ENCODE measurements around the gene FBLN7.

The FBLN7 gene

GRCh38 chr2:112140899-112141625 is 2.9 kb downstream of the FBLN7 start:
- DNase-seq: no peak

GRCh38 chr2:112141626-112142007 is 3.4 kb downstream of the FBLN7 start:
- no peak for DNase-seq

GRCh38 chr2:112142525-112143078 is 4.4 kb downstream of the FBLN7 start:
- no peak for DNase-seq

GRCh38 chr2:112143150-112143549 is 5.0 kb downstream of the FBLN7 start:
- DNase-seq: no peak

- DNase-seq: no peak
These were observed 6.8 kb downstream of the FBLN7 start for GRCh38 chr2:112144966-112145365.

GRCh38 chr2:112147382-112148168 is 9.4 kb downstream of the FBLN7 start:
- no peak for DNase-seq

- no peak for DNase-seq
These were observed 10.3 kb downstream of the FBLN7 start for GRCh38 chr2:112148477-112148876.

GRCh38 chr2:112149194-112149593 is 11.0 kb downstream of the FBLN7 start:
- no peak for DNase-seq

- DNase-seq: no peak
These were observed 11.8 kb downstream of the FBLN7 start for GRCh38 chr2:112149866-112150435.

- no peak for DNase-seq
These were observed 12.3 kb downstream of the FBLN7 start for GRCh38 chr2:112150447-112150846.

GRCh38 chr2:112150851-112151250 is 12.7 kb downstream of the FBLN7 start:
- no peak for DNase-seq

GRCh38 chr2:112151271-112151670 is 13.1 kb downstream of the FBLN7 start:
- DNase-seq: no peak

- no peak for DNase-seq
These were observed 13.7 kb downstream of the FBLN7 start for GRCh38 chr2:112151701-112152440.

GRCh38 chr2:112152476-112153178 is 14.4 kb downstream of the FBLN7 start:
- DNase-seq: no peak

GRCh38 chr2:112153179-112153490 is 14.9 kb downstream of the FBLN7 start:
- no peak for DNase-seq

GRCh38 chr2:112153501-112153900 is 15.3 kb downstream of the FBLN7 start:
- DNase-seq: no peak

GRCh38 chr2:112154246-112155117 is 16.3 kb downstream of the FBLN7 start:
- no peak for DNase-seq

- DNase-seq: no peak
These were observed 17.4 kb downstream of the FBLN7 start for GRCh38 chr2:112155331-112156151.

GRCh38 chr2:112156152-112156986 is 18.2 kb downstream of the FBLN7 start:
- no peak for DNase-seq

GRCh38 chr2:112157472-112157871 is 19.3 kb downstream of the FBLN7 start:
- no peak for DNase-seq

Data from NCI-H526 treated with DMSO at 0.1 percent for 48 hours (cell line).